Endothelial cell of umbilical vein (primary cell): ENCODE results near the gene GLIS2. TPM values are rescaled to one million over a fixed set of nuclear protein-coding genes. Genes with fewer than 3 reads are reported as not detected.
A peak's percentile ranks its signal among the peaks of the same experiment; 100 is the strongest.

ENCODE experiments used
- BruUV-seq: library from RNA; stranded (reverse); fragments of 400-500 nt; replicated peaks from 2 replicates; lab custom pipeline; 2021; lab: Mats Ljungman, UMichigan
- CTCF ChIA-PET: fragments of 300-600, 350-600 bp; sonication (Branson Sonifier 250); formaldehyde crosslinking; loops from one replicate; lab custom pipeline; 2021; ENCODE audit warnings: antibody characterized with exemption, inconsistent platforms; lab: Charles Lee
- POLR2A ChIA-PET: fragments of 300-600, 350-600 bp; sonication (Branson Sonifier 250); formaldehyde crosslinking; loops from one replicate; lab custom pipeline; 2021; ENCODE audit warnings: antibody characterized with exemption, inconsistent platforms; lab: Charles Lee
- DNase-seq: peaks from one replicate; pipeline ENCODE4 v3.0.0-alpha.2; 2011; ENCODE audit warnings: low read depth, low spot score
- FAIRE-seq: peaks from 2 replicates; lab custom pipeline; 2011; peaks lifted over from hg19 to GRCh38; lab: Jason Lieb, UNC
- H2AFZ ChIP-seq: 2 replicates; pipeline ENCODE4 v1.6.0; 2012; ENCODE audit warnings: low read depth, low read length, control low read depth, inconsistent platforms
- H3K27ac ChIP-seq: 2 replicates; pipeline ENCODE4 v1.5.1; 2011; ENCODE audit warnings: low read depth, mild to moderate bottlenecking, control low read depth, low read length, moderate library complexity; ENCODE audit not compliant: insufficient read depth
- H3K27me3 ChIP-seq, 2 experiments: 2 replicates each; pipeline versions ENCODE4 v1.6.0 to v1.6.1; 2011; ENCODE audit warnings: low read length in 2 of 2, mixed read lengths in 1 of 2; ENCODE audit not compliant: control insufficient read depth in 2 of 2, insufficient read depth in 2 of 2
- H3K36me3 ChIP-seq, 2 experiments: 2 replicates in 1 of 2; 3 replicates in 1 of 2; pipeline ENCODE4 v1.5.1; 2011; ENCODE audit warnings: low read length in 2 of 2, mild to moderate bottlenecking in 1 of 2, moderate library complexity in 1 of 2; ENCODE audit not compliant: control insufficient read depth in 2 of 2, insufficient read depth in 2 of 2; ENCODE audit errors: extremely low read depth in 1 of 2
- H3K4me1 ChIP-seq: 3 replicates; pipeline ENCODE4 v1.5.1; 2011; ENCODE audit warnings: mild to moderate bottlenecking, low read length; ENCODE audit not compliant: control insufficient read depth, insufficient read depth; ENCODE audit errors: extremely low read depth
- H3K4me2 ChIP-seq: 2 replicates; pipeline ENCODE4 v1.6.1; 2011; ENCODE audit warnings: low read length, control low read depth, mixed read lengths; ENCODE audit not compliant: insufficient read depth
- H3K4me3 ChIP-seq, 3 experiments: fragments of 200-600 bp in 1 of 3; sonication (generic), shearing (Covaris generic) in 1 of 3; replicated peaks in 1 of 3; 2 replicates each; pipeline ENCODE4 v1.5.1; 2011 to 2016; ENCODE audit warnings: control low read depth in 3 of 3, low read length in 3 of 3, mild to moderate bottlenecking in 2 of 3, inconsistent platforms in 1 of 3, low read depth in 1 of 3, moderate library complexity in 1 of 3; ENCODE audit not compliant: insufficient read depth in 1 of 3
- H3K79me2 ChIP-seq: 2 replicates; pipeline ENCODE4 v1.6.0; 2012; ENCODE audit warnings: low read length, inconsistent platforms; ENCODE audit not compliant: control insufficient read depth, insufficient read depth
- H3K9ac ChIP-seq: replicated peaks from 2 replicates; pipeline ENCODE3; 2011; ENCODE audit warnings: low read length, control low read depth; ENCODE audit not compliant: insufficient read depth; ENCODE audit errors: extremely low read depth
- H3K9me1 ChIP-seq: replicated peaks from 3 replicates; pipeline ENCODE4 v1.6.0; 2011; ENCODE audit warnings: mild to moderate bottlenecking, low read length; ENCODE audit not compliant: control insufficient read depth, insufficient read depth; ENCODE audit errors: extremely low read depth
- H3K9me3 ChIP-seq: replicated peaks from 2 replicates; pipeline ENCODE4 v1.5.1; 2012; ENCODE audit warnings: low read length, inconsistent platforms; ENCODE audit not compliant: control insufficient read depth, insufficient read depth
- H4K20me1 ChIP-seq: replicated peaks from 2 replicates; pipeline ENCODE3; 2011; ENCODE audit warnings: mild to moderate bottlenecking, low read length; ENCODE audit not compliant: control insufficient read depth, insufficient read depth; ENCODE audit errors: extremely low read depth
- CTCF ChIP-seq, 2 donors: IDR thresholded peaks; 1 replicate in 1 of 2; 2 replicates in 1 of 2; pipeline ENCODE4 v1.5.1; 2011; ENCODE audit warnings: low read length in 2 of 2, mild to moderate bottlenecking in 2 of 2, moderate library complexity in 2 of 2, control low read depth in 1 of 2, inconsistent platforms in 1 of 2, low read depth in 1 of 2; ENCODE audit not compliant: insufficient read depth in 1 of 2; ENCODE audit errors: extremely low read depth in 1 of 2
- EZH2 ChIP-seq: IDR thresholded peaks from 2 replicates; pipeline ENCODE4 v1.6.1; 2012; ENCODE audit warnings: borderline replicate concordance, low read depth, mild to moderate bottlenecking, moderate library complexity, low read length, inconsistent platforms; ENCODE audit not compliant: severe bottlenecking
- FOS ChIP-seq: IDR thresholded peaks from 2 replicates; pipeline ENCODE4 v1.6.1; 2011; ENCODE audit warnings: mild to moderate bottlenecking, low read length, moderate library complexity, borderline replicate concordance; ENCODE audit not compliant: insufficient read depth
- GATA2 ChIP-seq: IDR thresholded peaks from 2 replicates; pipeline ENCODE4 v1.7.0; 2011; ENCODE audit warnings: low read depth, mild to moderate bottlenecking, moderate library complexity, mixed read lengths, low read length; ENCODE audit not compliant: insufficient read length, insufficient read depth
- JUN ChIP-seq: IDR thresholded peaks from 2 replicates; pipeline ENCODE4 v1.6.1; 2011; ENCODE audit warnings: borderline replicate concordance, low read depth; ENCODE audit not compliant: insufficient read length, insufficient read depth
- MYC ChIP-seq: IDR thresholded peaks from one replicate; pipeline ENCODE4 v1.6.1; 2011; ENCODE audit warnings: mild to moderate bottlenecking, low read depth, low read length
- POLR2A ChIP-seq: IDR thresholded peaks from 2 replicates; pipeline ENCODE4 v1.6.1; 2012; ENCODE audit warnings: low read depth, mild to moderate bottlenecking, control low read depth, low read length
- POLR2AphosphoS5 ChIP-seq: IDR thresholded peaks from 2 replicates; pipeline ENCODE4 v1.6.1; 2012; ENCODE audit warnings: low read depth, mild to moderate bottlenecking, control low read depth, low read length, moderate library complexity; ENCODE audit not compliant: insufficient read depth
- dilution Hi-C: fragments of 300-500 bp; cut with MboI; formaldehyde crosslinking; loops from one replicate; pipeline ENCODE4 v1.15.0; 2019; ENCODE audit warnings: low sequenced_read_pairs; ENCODE audit not compliant: extremely low pct_ligation_motif_present
- intact Hi-C: fragments of 100-400 bp; cut with micrococcal nuclease; formaldehyde crosslinking; loops from one replicate; pipeline ENCODE4 v1.10.0; 2022
- polyA plus RNA-seq, 4 experiments: library from polyadenylated mRNA; depleted of rRNA in 3 of 4; stranded (reverse) in 3 of 4; unstranded in 1 of 4; fragments of >200 nt; gene quantifications; 2 replicates each; pipeline versions ENCODE4 v1.2.1 to v1.2.3, GENCODE V29; 2011 to 2012; ENCODE audit warnings: missing spikeins in 1 of 4
- total RNA-seq: library from RNA; stranded (reverse); gene quantifications from 2 replicates; pipeline ENCODE4 v1.2.3, GENCODE V29; 2021
- TF ChIP-seq, protein P1 (sequence below): IDR thresholded peaks from 2 replicates; pipeline ENCODE4 v1.6.1; 2011; ENCODE audit not compliant: insufficient read depth, insufficient read length

Gene GLIS2
- total and polyA plus RNA-seq, 2 donors (not counting 3 experiments of a cell fraction or from before 2014, with no cell fraction given): 4.6 to 10.1 TPM

DNA sequence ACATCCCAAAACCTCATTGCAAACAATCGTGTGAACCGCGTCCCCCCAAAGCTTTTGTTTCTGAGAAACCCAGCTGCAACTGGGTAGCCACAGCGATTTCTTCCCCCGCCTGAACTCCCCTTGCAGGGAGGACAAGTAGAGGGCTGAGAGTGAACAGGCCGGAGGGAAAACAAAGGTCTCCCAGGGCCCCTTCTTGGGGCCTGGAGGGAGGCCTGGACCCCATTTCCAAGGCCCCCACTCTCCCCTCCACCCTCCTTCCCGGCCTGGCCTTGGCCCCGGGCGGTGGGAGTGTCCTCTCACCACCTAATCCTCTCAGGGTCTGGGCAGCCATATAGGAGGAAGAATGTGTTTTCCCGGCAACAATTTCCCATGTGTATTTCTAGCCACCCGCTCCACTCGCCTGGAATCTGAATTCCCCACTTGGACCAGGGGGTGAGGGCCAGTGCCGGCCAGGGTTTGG is 2.6 kb downstream of the GLIS2 start:
- Histone ChIP-seq H3K9me3 (no peaks in the 10 kb centered on the region), H4K20me1 (no peaks in the 10 kb centered on the region), H3K36me3 (no peaks in the 10 kb centered on the region), H3K4me1 (peaks cover 22% of the 10 kb centered on the region), H3K27me3 (no peaks in the 10 kb centered on the region), H2AFZ (no peak overlapping the region), H3K27ac (peak overlapping the region; percentile 16), H3K4me3 (no peak overlapping the region), H3K4me2 (no peak overlapping the region), H3K9ac (no peak overlapping the region), H3K79me2 (peaks cover 54% of the 10 kb centered on the region), H3K9me1 (no peaks in the 10 kb centered on the region)
- DNase-seq (no peak), FAIRE-seq (no peak)
- no TSS peak for BruUV-seq
- POLR2A ChIA-PET: no interaction called here
- intact Hi-C loops: no loop called here
- TF ChIP-seq GATA2 (no peak), EZH2 (no peak), FOS (no peak), CTCF (IDR thresholded peaks at IDR 0.05; ENCODE audit: extremely low read depth in 1 of 2, insufficient read depth in 1 of 2, low read depth in 1 of 2, low read length in 2 of 2) (no peak), JUN (no peak), POLR2AphosphoS5 (no peak), MYC (no peak), POLR2A (no peak)
- TF ChIP-seq, protein P1, sequence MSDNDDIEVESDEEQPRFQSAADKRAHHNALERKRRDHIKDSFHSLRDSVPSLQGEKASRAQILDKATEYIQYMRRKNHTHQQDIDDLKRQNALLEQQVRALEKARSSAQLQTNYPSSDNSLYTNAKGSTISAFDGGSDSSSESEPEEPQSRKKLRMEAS: no peak
- dilution Hi-C loops: no loop called here
- CTCF ChIA-PET: interaction anchor here (0.6 to 6.0 kb wide), 4 partner anchors 10 to 45 kb away, joined by 3 to 73 read pairs (median 5); partner anchors contain the start of gene TFAP4
